ENCODE data around the gene SLC35E4. TPM values are rescaled to one million over a fixed set of nuclear protein-coding genes. Genes with fewer than 3 reads are reported as not detected.

SLC35E4 gene
- total RNA-seq, 1 donor from 2014 or later = 3.2 TPM

DNA sequence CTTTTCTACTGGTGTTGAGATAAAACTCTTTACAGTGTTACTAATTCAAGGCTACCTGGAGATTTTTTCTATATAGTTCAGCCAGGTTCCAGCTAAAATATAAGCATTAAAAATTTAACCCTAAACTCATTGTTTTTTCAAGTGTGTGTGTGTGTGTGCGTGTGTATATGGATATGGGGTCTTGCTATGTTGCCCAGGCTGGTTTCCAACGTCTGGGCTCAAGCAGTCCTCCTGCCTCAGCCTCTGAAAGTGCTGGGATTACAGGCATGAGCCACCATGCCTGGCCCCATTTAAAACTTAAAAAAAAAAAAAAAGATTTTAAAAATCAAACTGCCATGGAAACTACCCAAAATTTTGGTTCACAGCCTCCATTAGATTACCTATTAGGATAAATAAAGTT, 39.4 kb upstream of the SLC35E4 start:
- Mint-ChIP-seq H3K9me3 (ENCODE audit: unreplicated experiment) (no peaks in the 10 kb centered on the region), H3K4me1 (ENCODE audit: low read depth, unreplicated experiment) (no peaks in the 10 kb centered on the region), H3K36me3 (ENCODE audit: low read depth, unreplicated experiment) (no peaks in the 10 kb centered on the region), H3K27ac (ENCODE audit: unreplicated experiment) (no peak overlapping the region), H3K4me3 (ENCODE audit: unreplicated experiment) (no peak overlapping the region), H3K27me3 (ENCODE audit: low read depth, unreplicated experiment) (peaks cover 14% of the 10 kb centered on the region)
- Histone ChIP-seq H3K79me2 (ENCODE audit: insufficient read depth, low read length) (peaks cover 6% of the 10 kb centered on the region), H3K4me1 (ENCODE audit: insufficient read depth, low read length) (peaks cover 2% of the 10 kb centered on the region), H3K36me3 (ENCODE audit: insufficient read depth, low read length) (no peaks in the 10 kb centered on the region), H3K9me3 (ENCODE audit: insufficient read depth, low read depth, low read length) (no peaks in the 10 kb centered on the region), H4K20me1 (ENCODE audit: insufficient read depth, low read length) (no peaks in the 10 kb centered on the region), H3K27me3 (ENCODE audit: insufficient read depth, low read length) (peaks cover 3% of the 10 kb centered on the region), H3K9ac (ENCODE audit: low read length) (no peak overlapping the region), H3K4me2 (ENCODE audit: low read length) (no peak overlapping the region), H3K27ac (ENCODE audit: low read depth, low read length) (no peak overlapping the region), H2AFZ (ENCODE audit: low read depth, low read length) (no peak overlapping the region), H3K4me3 (ENCODE audit: insufficient read depth, low read depth, low read length) (no peak overlapping the region)
- TF ChIP-seq EZH2 (IDR thresholded peaks at IDR 0.05; ENCODE audit: insufficient read depth, low read length) = no peak
- TF ChIP-seq, protein P1, sequence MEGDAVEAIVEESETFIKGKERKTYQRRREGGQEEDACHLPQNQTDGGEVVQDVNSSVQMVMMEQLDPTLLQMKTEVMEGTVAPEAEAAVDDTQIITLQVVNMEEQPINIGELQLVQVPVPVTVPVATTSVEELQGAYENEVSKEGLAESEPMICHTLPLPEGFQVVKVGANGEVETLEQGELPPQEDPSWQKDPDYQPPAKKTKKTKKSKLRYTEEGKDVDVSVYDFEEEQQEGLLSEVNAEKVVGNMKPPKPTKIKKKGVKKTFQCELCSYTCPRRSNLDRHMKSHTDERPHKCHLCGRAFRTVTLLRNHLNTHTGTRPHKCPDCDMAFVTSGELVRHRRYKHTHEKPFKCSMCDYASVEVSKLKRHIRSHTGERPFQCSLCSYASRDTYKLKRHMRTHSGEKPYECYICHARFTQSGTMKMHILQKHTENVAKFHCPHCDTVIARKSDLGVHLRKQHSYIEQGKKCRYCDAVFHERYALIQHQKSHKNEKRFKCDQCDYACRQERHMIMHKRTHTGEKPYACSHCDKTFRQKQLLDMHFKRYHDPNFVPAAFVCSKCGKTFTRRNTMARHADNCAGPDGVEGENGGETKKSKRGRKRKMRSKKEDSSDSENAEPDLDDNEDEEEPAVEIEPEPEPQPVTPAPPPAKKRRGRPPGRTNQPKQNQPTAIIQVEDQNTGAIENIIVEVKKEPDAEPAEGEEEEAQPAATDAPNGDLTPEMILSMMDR (IDR thresholded peaks at IDR 0.05; ENCODE audit: insufficient read depth, low read depth, low read length) = no peak
- DNase-seq (ENCODE audit: low read depth) (no peak), FAIRE-seq (no peak)

DNA sequence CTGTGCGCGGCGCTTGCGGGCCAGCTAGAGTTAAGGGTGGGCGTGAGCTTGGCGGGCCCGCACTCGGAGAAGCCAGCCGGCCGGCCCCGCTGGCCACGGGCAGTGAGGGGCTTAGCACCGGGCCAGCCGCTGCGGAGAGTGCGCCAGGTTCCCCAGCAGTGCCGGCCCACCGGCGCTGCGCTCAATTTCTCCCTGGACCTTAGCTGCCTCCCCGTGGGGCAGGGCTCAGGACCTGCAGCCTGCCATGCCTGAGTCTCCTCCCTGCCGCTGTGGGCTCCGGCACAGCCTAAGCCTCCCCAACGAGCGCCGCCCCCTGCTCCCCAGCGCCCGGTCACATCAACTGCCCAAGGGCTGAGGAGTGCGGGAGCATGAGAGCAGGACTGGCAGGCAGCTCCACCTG, 38.7 kb upstream of the SLC35E4 start:
- no peak overlapping the region for H3K27ac Mint-ChIP-seq (ENCODE audit: unreplicated experiment)
- no peak overlapping the region for H3K4me2 ChIP-seq (ENCODE audit: low read length)
- no peak overlapping the region for H3K4me3 Mint-ChIP-seq (ENCODE audit: unreplicated experiment)
- H3K27me3 ChIP-seq (ENCODE audit: insufficient read depth, low read length) = peaks cover 3% of the 10 kb centered on the region
- H3K4me3 ChIP-seq (ENCODE audit: insufficient read depth, low read depth, low read length) = no peak overlapping the region
- no peak overlapping the region for H2AFZ ChIP-seq (ENCODE audit: low read depth, low read length)
- H3K9me3 ChIP-seq (ENCODE audit: insufficient read depth, low read depth, low read length) = no peaks in the 10 kb centered on the region
- no peaks in the 10 kb centered on the region for H3K4me1 Mint-ChIP-seq (ENCODE audit: low read depth, unreplicated experiment)
- no peak overlapping the region for H3K9ac ChIP-seq (ENCODE audit: low read length)
- DNase-seq (ENCODE audit: low read depth) (no peak), FAIRE-seq (no peak)
- no peak for TF ChIP-seq EZH2 (IDR thresholded peaks at IDR 0.05; ENCODE audit: insufficient read depth, low read length)
- TF ChIP-seq, protein P1 (IDR thresholded peaks at IDR 0.05; ENCODE audit: insufficient read depth, low read depth, low read length) = no peak
- H3K27me3 Mint-ChIP-seq (ENCODE audit: low read depth, unreplicated experiment) = peaks cover 14% of the 10 kb centered on the region
- H3K9me3 Mint-ChIP-seq (ENCODE audit: unreplicated experiment) = no peaks in the 10 kb centered on the region
- no peaks in the 10 kb centered on the region for H3K36me3 ChIP-seq (ENCODE audit: insufficient read depth, low read length)
- no peaks in the 10 kb centered on the region for H3K36me3 Mint-ChIP-seq (ENCODE audit: low read depth, unreplicated experiment)
- H4K20me1 ChIP-seq (ENCODE audit: insufficient read depth, low read length) = no peaks in the 10 kb centered on the region
- H3K4me1 ChIP-seq (ENCODE audit: insufficient read depth, low read length) = no peaks in the 10 kb centered on the region
- no peaks in the 10 kb centered on the region for H3K79me2 ChIP-seq (ENCODE audit: insufficient read depth, low read length)
- H3K27ac ChIP-seq (ENCODE audit: low read depth, low read length) = no peak overlapping the region

DNA sequence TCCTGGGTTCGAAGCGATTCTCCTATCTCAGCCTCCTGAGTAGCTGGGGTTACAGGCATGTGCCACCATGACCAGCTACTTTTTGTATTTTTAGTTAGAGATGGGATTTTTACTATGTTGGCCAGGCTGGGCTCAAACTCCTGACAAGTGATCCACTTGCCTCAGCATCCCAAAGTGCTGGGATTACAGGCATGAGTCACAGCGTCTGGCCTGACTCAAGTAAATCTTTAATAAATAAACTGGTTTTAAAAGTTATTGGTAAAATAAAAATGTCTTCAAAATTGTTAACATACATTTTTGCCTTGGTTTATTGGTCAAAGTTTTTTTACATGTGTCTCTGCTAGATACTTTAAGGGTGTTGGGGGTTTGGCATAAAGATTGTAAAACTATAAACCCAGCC, 36.6 kb upstream of the SLC35E4 start:
- H3K9ac ChIP-seq (ENCODE audit: low read length) = no peak overlapping the region
- no peak overlapping the region for H3K4me3 Mint-ChIP-seq (ENCODE audit: unreplicated experiment)
- no peaks in the 10 kb centered on the region for H3K4me1 ChIP-seq (ENCODE audit: insufficient read depth, low read length)
- no peak overlapping the region for H3K27ac ChIP-seq (ENCODE audit: low read depth, low read length)
- H3K27me3 ChIP-seq (ENCODE audit: insufficient read depth, low read length) = no peaks in the 10 kb centered on the region
- H3K27me3 Mint-ChIP-seq (ENCODE audit: low read depth, unreplicated experiment) = peaks cover 11% of the 10 kb centered on the region
- no peak for DNase-seq (ENCODE audit: low read depth)
- H3K4me3 ChIP-seq (ENCODE audit: insufficient read depth, low read depth, low read length) = no peak overlapping the region
- no peak overlapping the region for H2AFZ ChIP-seq (ENCODE audit: low read depth, low read length)
- no peak for FAIRE-seq
- no peaks in the 10 kb centered on the region for H3K36me3 Mint-ChIP-seq (ENCODE audit: low read depth, unreplicated experiment)
- no peaks in the 10 kb centered on the region for H3K9me3 ChIP-seq (ENCODE audit: insufficient read depth, low read depth, low read length)
- H3K9me3 Mint-ChIP-seq (ENCODE audit: unreplicated experiment) = no peaks in the 10 kb centered on the region
- no peaks in the 10 kb centered on the region for H3K36me3 ChIP-seq (ENCODE audit: insufficient read depth, low read length)
- H3K4me2 ChIP-seq (ENCODE audit: low read length) = no peak overlapping the region
- H4K20me1 ChIP-seq (ENCODE audit: insufficient read depth, low read length) = no peaks in the 10 kb centered on the region
- H3K79me2 ChIP-seq (ENCODE audit: insufficient read depth, low read length) = no peaks in the 10 kb centered on the region
- no peak overlapping the region for H3K27ac Mint-ChIP-seq (ENCODE audit: unreplicated experiment)
- no peak for TF ChIP-seq EZH2 (IDR thresholded peaks at IDR 0.05; ENCODE audit: insufficient read depth, low read length)
- TF ChIP-seq, protein P1 (IDR thresholded peaks at IDR 0.05; ENCODE audit: insufficient read depth, low read depth, low read length) = no peak
- peaks cover 1% of the 10 kb centered on the region for H3K4me1 Mint-ChIP-seq (ENCODE audit: low read depth, unreplicated experiment)

Measured in astrocyte (in vitro differentiated cells and primary cell).